ENCODE data around the gene EFCAB9. TPM values are rescaled to one million over a fixed set of nuclear protein-coding genes. Genes with fewer than 3 reads are reported as not detected.
"Not testable (repeated sequence)": the region's sequence is repeated elsewhere in the genome, so short reads cannot be mapped to it uniquely, and the experiment has no call there.

EFCAB9 gene
- total RNA-seq, 1 donor from 2014 or later = not detected

- intact Hi-C loops (cut with micrococcal nuclease) = no loop called here
- DNase-seq = no peak
- no peak for ATAC-seq
These were observed 8.9 kb upstream of the EFCAB9 start for GRCh38 chr5:172185096-172185461.

GRCh38 chr5:172186114-172186695 is 7.8 kb upstream of the EFCAB9 start:
- intact Hi-C loops (cut with micrococcal nuclease) = loop anchor here (2.0 kb wide), 1 partner anchor 81 kb away; no protein-coding TSS in a partner anchor
- ATAC-seq (no peak), DNase-seq (no peak)

GRCh38 chr5:172187118-172188032 is 6.6 kb upstream of the EFCAB9 start:
- ATAC-seq (peak; percentile 23), DNase-seq (peak; percentile 78)
- intact Hi-C loops (cut with micrococcal nuclease) = loop anchor here (2.0 kb wide), 1 partner anchor 83 kb away; no protein-coding TSS in a partner anchor

GRCh38 chr5:172188033-172188892 is 5.7 kb upstream of the EFCAB9 start, which contains the start of gene STK10:
Gene STK10 (minus strand): TSS chr5:172188224. CDS start chr5:172188042, 182 bp downstream.
- ATAC-seq (peak; percentile 96), DNase-seq (peak; percentile 96)
- intact Hi-C loops (cut with micrococcal nuclease) = no loop called here

GRCh38 chr5:172188893-172189692 is 4.9 kb upstream of the EFCAB9 start:
- DNase-seq = no peak
- intact Hi-C loops (cut with micrococcal nuclease) = no loop called here

GRCh38 chr5:172189693-172190296 is 4.2 kb upstream of the EFCAB9 start:
- intact Hi-C loops (cut with micrococcal nuclease) = no loop called here
- DNase-seq (no peak), ATAC-seq (no peak)

More at GRCh38 chr5:172188893-172189692, 4.9 kb upstream of the EFCAB9 start:
- ATAC-seq = no peak

- intact Hi-C loops (cut with micrococcal nuclease) = no loop called here
- ATAC-seq (no peak), DNase-seq (no peak)
These were observed 1.2 kb downstream of the EFCAB9 start for GRCh38 chr5:172194985-172195774.

GRCh38 chr5:172197775-172198174 is 3.8 kb downstream of the EFCAB9 start:
- ATAC-seq; intact Hi-C loops (cut with micrococcal nuclease): not testable (repeated sequence)

GRCh38 chr5:172199446-172199845 is 5.5 kb downstream of the EFCAB9 start:
- intact Hi-C loops (cut with micrococcal nuclease) = no loop called here
- DNase-seq = no peak
- no peak for ATAC-seq

More at GRCh38 chr5:172197775-172198174, 3.8 kb downstream of the EFCAB9 start:
- DNase-seq = not testable (repeated sequence)

GRCh38 chr5:172200476-172200875 is 6.5 kb downstream of the EFCAB9 start:
- ATAC-seq = no peak
- DNase-seq = no peak
- intact Hi-C loops (cut with micrococcal nuclease) = no loop called here

- intact Hi-C loops (cut with micrococcal nuclease); ATAC-seq; DNase-seq: not testable (repeated sequence)
These were observed 12.0 kb downstream of the EFCAB9 start for GRCh38 chr5:172205984-172206383.

GRCh38 chr5:172207511-172207910 is 13.5 kb downstream of the EFCAB9 start:
- intact Hi-C loops (cut with micrococcal nuclease) = no loop called here
- DNase-seq (no peak), ATAC-seq (no peak)

- DNase-seq (no peak), ATAC-seq (no peak)
- intact Hi-C loops (cut with micrococcal nuclease) = no loop called here
These were observed 15.7 kb downstream of the EFCAB9 start for GRCh38 chr5:172209714-172210113.

- ATAC-seq (no peak), DNase-seq (no peak)
- intact Hi-C loops (cut with micrococcal nuclease) = no loop called here
These were observed 17.7 kb downstream of the EFCAB9 start for GRCh38 chr5:172211676-172212075.

GRCh38 chr5:172213126-172213525 is 19.2 kb downstream of the EFCAB9 start:
- no peak for DNase-seq
- ATAC-seq = no peak
- intact Hi-C loops (cut with micrococcal nuclease) = no loop called here

- no peak for ATAC-seq
- intact Hi-C loops (cut with micrococcal nuclease) = no loop called here
These were observed 22.4 kb downstream of the EFCAB9 start for GRCh38 chr5:172216345-172216744.

GRCh38 chr5:172219296-172219695 is 25.3 kb downstream of the EFCAB9 start:
- no peak for ATAC-seq
- intact Hi-C loops (cut with micrococcal nuclease) = no loop called here
- DNase-seq = no peak

More at GRCh38 chr5:172216345-172216744, 22.4 kb downstream of the EFCAB9 start:
- DNase-seq = no peak
